Hepatocyte (in vitro differentiated cells): ENCODE results near the gene CPS1.

Experiments
- CTCF ChIP-seq: fragments of 200-600 bp; sonication (generic); IDR thresholded peaks from 2 replicates; pipeline ENCODE4 v1.5.1; 2016; ENCODE audit warnings: antibody characterized with exemption, mild to moderate bottlenecking; ENCODE audit not compliant: poor library complexity
- EZH2 ChIP-seq: fragments of 200-600 bp; sonication (generic); IDR thresholded peaks from 2 replicates; pipeline ENCODE4 v1.6.1; 2016; ENCODE audit warnings: antibody characterized with exemption, mild to moderate bottlenecking, borderline replicate concordance
- EZH2phosphoT487 ChIP-seq: fragments of 200-600 bp; sonication (generic); IDR thresholded peaks from one replicate; pipeline ENCODE4 v1.6.1; 2018; ENCODE audit warnings: antibody characterized with exemption, mild to moderate bottlenecking, low read depth, moderate library complexity; ENCODE audit not compliant: unreplicated experiment, severe bottlenecking

GRCh38 chr2:210604666-210605065 lies 48.3 kb downstream of the CPS1 start:
- TF ChIP-seq CTCF (no peak), EZH2 (no peak), EZH2phosphoT487 (no peak)
